GM21825 (cell line): ENCODE data around the gene EXPH5.

Source experiments
- ATAC-seq: cut with Tn5 transposase; IDR thresholded peaks from one replicate; pipeline ENCODE4 v1.9.1; 2021; ENCODE audit warnings: mild to moderate bottlenecking, moderate library complexity; ENCODE audit not compliant: unreplicated experiment

Gene EXPH5

GRCh38 chr11:108486331-108486730 is 107.2 kb downstream of the EXPH5 start:
- ATAC-seq = no peak

GRCh38 chr11:108483163-108483562 is 110.4 kb downstream of the EXPH5 start:
- ATAC-seq = no peak

DNA sequence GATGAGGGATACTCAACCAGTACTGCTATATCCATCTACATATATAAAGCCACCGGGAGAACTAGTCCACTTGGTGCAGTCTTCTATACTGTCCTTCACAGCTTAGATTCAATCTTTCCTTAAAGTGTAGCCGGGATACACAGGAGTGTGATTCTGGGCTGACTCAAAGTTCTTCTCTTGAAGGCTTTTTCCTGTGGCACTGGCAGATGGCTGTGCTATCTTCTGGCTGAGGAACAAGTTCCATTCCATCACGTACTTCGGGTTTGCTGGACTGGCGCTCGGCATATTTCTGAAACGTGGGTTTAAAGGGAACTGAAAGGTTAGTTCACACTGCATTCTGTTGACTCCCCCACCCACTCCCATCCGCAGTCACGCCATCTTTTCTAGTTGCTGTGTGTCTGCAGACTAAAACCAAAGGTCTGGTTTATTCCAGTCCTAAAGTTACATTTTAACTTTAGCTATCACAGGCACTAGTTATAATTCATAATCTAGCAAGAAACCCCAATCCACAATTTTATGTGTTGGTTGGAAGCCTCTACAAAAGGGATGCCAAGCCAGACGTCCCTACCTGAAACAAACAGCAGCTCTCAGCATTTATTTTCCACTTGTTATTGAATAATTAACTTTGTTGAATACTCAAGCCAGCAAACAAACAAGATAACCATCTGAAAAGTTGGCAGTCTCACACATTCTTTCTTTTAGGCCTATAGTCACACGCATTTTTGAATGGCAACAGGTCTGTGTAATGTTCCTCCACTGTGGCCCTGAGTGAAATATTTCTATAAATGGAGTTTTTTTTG is 118.7 kb downstream of the EXPH5 start:
- no peak for ATAC-seq

DNA sequence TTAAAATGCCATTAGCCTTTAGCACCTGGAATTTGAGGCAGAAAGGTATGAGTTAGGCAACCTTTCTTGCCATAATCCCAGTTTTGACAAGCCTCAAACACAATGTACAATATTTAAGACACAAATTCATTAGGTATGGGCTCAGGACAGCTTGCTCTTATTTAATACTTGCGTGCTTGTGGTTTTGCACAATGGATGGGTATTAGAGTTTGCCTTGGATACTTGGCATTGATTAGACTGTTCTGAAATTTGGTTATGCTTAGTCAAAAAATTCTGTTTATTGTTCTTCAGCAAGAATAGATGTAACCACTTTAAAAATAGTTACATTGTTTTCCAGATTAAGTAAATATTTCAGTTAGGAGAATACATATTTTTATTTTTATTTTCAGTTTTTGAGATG is 120.9 kb downstream of the EXPH5 start:
- no peak for ATAC-seq

DNA sequence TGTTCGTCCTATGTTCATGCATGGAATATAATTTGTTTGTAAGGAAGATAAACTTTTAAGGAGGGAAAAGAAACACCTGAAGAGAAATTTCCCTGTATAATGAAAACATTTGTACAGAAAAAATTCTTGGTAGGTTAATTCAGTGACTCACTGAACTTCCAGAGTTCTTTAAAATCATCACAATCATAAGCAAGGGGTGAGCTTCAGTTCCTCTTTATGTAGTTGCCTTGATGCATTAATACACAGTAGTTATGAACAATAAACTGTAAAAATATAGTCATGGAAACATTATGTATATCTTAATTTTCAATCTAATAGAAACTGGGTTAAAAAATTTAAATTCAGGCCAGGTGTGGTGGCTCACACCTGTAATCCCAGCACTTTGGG is 125.1 kb downstream of the EXPH5 start:
- ATAC-seq = no peak

GRCh38 chr11:108467091-108467823 is 126.3 kb downstream of the EXPH5 start, which contains the start of gene C11orf65:
C11orf65 (minus strand) TSS chr11:108467529; CDS start chr11:108461559, 5,970 bp downstream.
- ATAC-seq = peak; percentile 99

DNA sequence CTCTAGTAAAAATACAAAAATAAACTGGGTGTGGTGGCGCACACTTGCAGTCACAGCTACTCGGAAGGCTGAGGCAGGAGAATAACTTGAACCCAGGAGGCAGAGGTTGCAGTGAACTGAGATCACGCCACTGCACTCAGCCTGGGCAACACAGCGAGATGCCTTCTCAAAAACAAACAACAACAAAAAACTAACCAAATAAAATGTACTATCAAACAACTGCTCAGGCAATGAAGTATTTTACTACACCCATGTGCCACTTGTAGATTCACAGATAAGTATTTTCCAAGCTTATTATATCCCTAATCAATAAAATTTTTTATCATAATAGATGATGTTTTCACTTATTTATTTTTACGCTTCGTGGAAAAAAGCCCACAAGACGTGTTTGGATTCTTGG is 127.2 kb downstream of the EXPH5 start:
- ATAC-seq = no peak
